NCI-H1105 treated with DMSO at 0.1 percent for 48 hours (cell line): ENCODE data around the gene THSD4.

Experiments
- DNase-seq: peaks from one replicate; lab custom pipeline; 2025; lab: John Stamatoyannopoulos, UW

Gene THSD4

GRCh38 chr15:71501344-71502076 is 386.2 kb downstream of the THSD4 start:
- DNase-seq = no peak

GRCh38 chr15:71502077-71502432 is 386.8 kb downstream of the THSD4 start:
- DNase-seq = no peak

- no peak for DNase-seq
Observed at GRCh38 chr15:71505962-71506361, 390.7 kb downstream of the THSD4 start.

GRCh38 chr15:71506946-71507345 is 391.7 kb downstream of the THSD4 start:
- no peak for DNase-seq

- no peak for DNase-seq
Observed at GRCh38 chr15:71508081-71508682, 392.9 kb downstream of the THSD4 start.

- DNase-seq = no peak
Observed at GRCh38 chr15:71509139-71509538, 393.9 kb downstream of the THSD4 start.

- DNase-seq = no peak
Observed at GRCh38 chr15:71510763-71511162, 395.5 kb downstream of the THSD4 start.

GRCh38 chr15:71511796-71512681 is 396.8 kb downstream of the THSD4 start:
- no peak for DNase-seq

- no peak for DNase-seq
Observed at GRCh38 chr15:71512682-71513006, 397.4 kb downstream of the THSD4 start.

GRCh38 chr15:71515375-71516186 is 400.3 kb downstream of the THSD4 start:
- DNase-seq = no peak

GRCh38 chr15:71517751-71518150 is 402.5 kb downstream of the THSD4 start:
- DNase-seq = no peak

GRCh38 chr15:71518661-71519060 is 403.4 kb downstream of the THSD4 start:
- no peak for DNase-seq

GRCh38 chr15:71526060-71526820 is 411.0 kb downstream of the THSD4 start:
- no peak for DNase-seq

GRCh38 chr15:71529361-71529760 is 414.1 kb downstream of the THSD4 start:
- no peak for DNase-seq

GRCh38 chr15:71530116-71530515 is 414.8 kb downstream of the THSD4 start:
- no peak for DNase-seq

GRCh38 chr15:71532994-71533393 is 417.7 kb downstream of the THSD4 start:
- DNase-seq = peak; percentile 75

- DNase-seq = no peak
Observed at GRCh38 chr15:71538181-71538580, 422.9 kb downstream of the THSD4 start.

GRCh38 chr15:71541746-71542145 is 426.5 kb downstream of the THSD4 start:
- DNase-seq = no peak

- no peak for DNase-seq
Observed at GRCh38 chr15:71542836-71543235, 427.6 kb downstream of the THSD4 start.

GRCh38 chr15:71543413-71543812 is 428.1 kb downstream of the THSD4 start:
- DNase-seq = no peak

- no peak for DNase-seq
Observed at GRCh38 chr15:71545223-71545760, 430.0 kb downstream of the THSD4 start.
